GM12878 (cell line): ENCODE measurements around the gene LRP3. TPM values are rescaled to one million over a fixed set of nuclear protein-coding genes. Genes with fewer than 3 reads are reported as not detected.

Experiments used
- BCLAF1 ChIP-seq: fragments of 450-650 bp; IDR thresholded peaks from 2 replicates; pipeline ENCODE4 v1.6.1; 2017; ENCODE audit warnings: antibody characterized with exemption, mild to moderate bottlenecking, moderate library complexity
- CBX3 ChIP-seq: fragments of 200-600 bp; sonication (generic); IDR thresholded peaks from 2 replicates; pipeline ENCODE4 v1.6.1; 2016; ENCODE audit warnings: low read depth, borderline replicate concordance
- EGR1 ChIP-seq, 2 experiments: IDR thresholded peaks; 1 replicate in 1 of 2; 2 replicates in 1 of 2; pipeline ENCODE4 v1.6.1; 2011 to 2012; ENCODE audit warnings: low read depth in 2 of 2, low read length in 2 of 2, borderline replicate concordance in 1 of 2, mild to moderate bottlenecking in 1 of 2, moderate library complexity in 1 of 2
- GABPA ChIP-seq: IDR thresholded peaks from 2 replicates; pipeline ENCODE4 v1.6.1; 2014; ENCODE audit warnings: antibody characterized with exemption, low read depth, mild to moderate bottlenecking, inconsistent platforms
- HDGF ChIP-seq: fragments of 450-650 bp; IDR thresholded peaks from 2 replicates; pipeline ENCODE4 v1.6.1; 2016; ENCODE audit warnings: antibody characterized with exemption
- NFYA ChIP-seq: IDR thresholded peaks from 2 replicates; pipeline ENCODE4 v1.6.1; 2011; ENCODE audit warnings: low read depth, mild to moderate bottlenecking, low read length, improper control_type of control experiment, borderline replicate concordance
- RUNX3 ChIP-seq: IDR thresholded peaks from 2 replicates; pipeline ENCODE4 v1.6.1; 2012; ENCODE audit warnings: low read length, inconsistent platforms
- SIX5 ChIP-seq: IDR thresholded peaks from 2 replicates; pipeline ENCODE4 v1.6.1; 2011; ENCODE audit warnings: mild to moderate bottlenecking, low read depth, low read length, moderate library complexity; ENCODE audit not compliant: severe bottlenecking
- SREBF1 ChIP-seq: IDR thresholded peaks from 2 replicates; pipeline ENCODE4 v1.6.1; 2012; ENCODE audit warnings: mild to moderate bottlenecking, low read length
- WRNIP1 ChIP-seq: IDR thresholded peaks from 2 replicates; pipeline ENCODE4 v1.6.1; 2011; ENCODE audit warnings: low read depth, low read length, improper control_type of control experiment, borderline replicate concordance
- polyA plus RNA-seq, 11 experiments: library from polyadenylated mRNA; depleted of rRNA in 4 of 11; unstranded in 6 of 11; stranded (reverse) in 5 of 11; fragments of >200 nt; fragmentation: Nextera tagmentation in 4 of 11; fragmentation: Illumina TruSeq in 1 of 11; extraction: Ambion mirVana in 4 of 11; extraction: Trizol in 1 of 11; gene quantifications; 1 replicate in 1 of 11; 2 replicates in 10 of 11; pipeline versions ENCODE4 v1.2.1 to v1.2.3, GENCODE V29; 2011 to 2016; ENCODE audit warnings: inconsistent platforms in 2 of 11, missing spikeins in 2 of 11, low read depth in 1 of 11
- total RNA-seq, 4 experiments: library from RNA; depleted of rRNA in 3 of 4; stranded (reverse); fragments of >200 nt in 3 of 4; fragmentation: Illumina TruSeq in 1 of 4; extraction: Trizol in 1 of 4; gene quantifications; 2 replicates each; pipeline versions ENCODE4 v1.2.1 to v1.2.3, GENCODE V29; 2013 to 2021
- TF ChIP-seq, protein P1 (sequence below): fragments of 450-650 bp; conservative IDR thresholded peaks from 2 replicates; pipeline ENCODE4 v1.6.1; 2017; ENCODE audit warnings: mild to moderate bottlenecking, moderate library complexity

LRP3 gene
- total and polyA plus RNA-seq, 10 of the 15 experiments (the other 5 are each of a cell fraction or from before 2014, with no cell fraction given): 0.12 to 3.2 (median 0.64) TPM; not detected in 2

- TF ChIP-seq WRNIP1: no peak
- TF ChIP-seq HDGF: no peak
- no peak for TF ChIP-seq CBX3
- TF ChIP-seq RUNX3: no peak
- no peak for TF ChIP-seq EGR1 (IDR thresholded peaks at IDR 0.05; ENCODE audit: borderline replicate concordance in 1 of 2, low read depth in 2 of 2, low read length in 2 of 2)
- no peak for TF ChIP-seq NFYA
- no peak for TF ChIP-seq SIX5
- TF ChIP-seq, protein P1, sequence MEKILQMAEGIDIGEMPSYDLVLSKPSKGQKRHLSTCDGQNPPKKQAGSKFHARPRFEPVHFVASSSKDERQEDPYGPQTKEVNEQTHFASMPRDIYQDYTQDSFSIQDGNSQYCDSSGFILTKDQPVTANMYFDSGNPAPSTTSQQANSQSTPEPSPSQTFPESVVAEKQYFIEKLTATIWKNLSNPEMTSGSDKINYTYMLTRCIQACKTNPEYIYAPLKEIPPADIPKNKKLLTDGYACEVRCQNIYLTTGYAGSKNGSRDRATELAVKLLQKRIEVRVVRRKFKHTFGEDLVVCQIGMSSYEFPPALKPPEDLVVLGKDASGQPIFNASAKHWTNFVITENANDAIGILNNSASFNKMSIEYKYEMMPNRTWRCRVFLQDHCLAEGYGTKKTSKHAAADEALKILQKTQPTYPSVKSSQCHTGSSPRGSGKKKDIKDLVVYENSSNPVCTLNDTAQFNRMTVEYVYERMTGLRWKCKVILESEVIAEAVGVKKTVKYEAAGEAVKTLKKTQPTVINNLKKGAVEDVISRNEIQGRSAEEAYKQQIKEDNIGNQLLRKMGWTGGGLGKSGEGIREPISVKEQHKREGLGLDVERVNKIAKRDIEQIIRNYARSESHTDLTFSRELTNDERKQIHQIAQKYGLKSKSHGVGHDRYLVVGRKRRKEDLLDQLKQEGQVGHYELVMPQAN: no peak
- TF ChIP-seq BCLAF1: no peak
- TF ChIP-seq SREBF1: no peak
- TF ChIP-seq GABPA: no peak
Observed at GRCh38 chr19:33168528-33168927, 25.6 kb upstream of the LRP3 start (continued).
